Astrocyte of the hippocampus (primary cell): Measurements from ENCODE around the gene NUP88.
A peak's percentile ranks its signal among the peaks of the same experiment; 100 is the strongest.

Experiments
- DNase-seq: peaks from one replicate; pipeline ENCODE4 v3.0.0; 2011; ENCODE audit warnings: low read depth, low spot score

The NUP88 gene

GRCh38 chr17:5419959-5420653, 644 bp upstream of the NUP88 start, which contains the start of gene RPAIN:
RPAIN (plus strand) TSS chr17:5420182; CDS start chr17:5420211, 29 bp downstream.
- peak; percentile 93 for DNase-seq

- peak; percentile 68 for DNase-seq
These were observed 555 bp downstream of the NUP88 start for GRCh38 chr17:5418858-5419355.

- DNase-seq: no peak
These were observed 2.6 kb downstream of the NUP88 start for GRCh38 chr17:5416901-5417300.

- peak; percentile 85 for DNase-seq
These were observed 5.8 kb downstream of the NUP88 start for GRCh38 chr17:5413682-5414081.

- DNase-seq: no peak
These were observed 8.7 kb downstream of the NUP88 start for GRCh38 chr17:5410594-5411272.

- DNase-seq: no peak
These were observed 11.3 kb downstream of the NUP88 start for GRCh38 chr17:5408186-5408585.

GRCh38 chr17:5405400-5405799, 14.1 kb downstream of the NUP88 start:
- no peak for DNase-seq

GRCh38 chr17:5399767-5400166, 19.7 kb downstream of the NUP88 start:
- DNase-seq: no peak

GRCh38 chr17:5396612-5397011, 22.9 kb downstream of the NUP88 start:
- no peak for DNase-seq

GRCh38 chr17:5391678-5392077, 27.8 kb downstream of the NUP88 start:
- DNase-seq: no peak

- peak; percentile 8 for DNase-seq
These were observed 37.9 kb downstream of the NUP88 start for GRCh38 chr17:5381542-5381941.

GRCh38 chr17:5380491-5381135, 38.8 kb downstream of the NUP88 start:
- DNase-seq: no peak

GRCh38 chr17:5379351-5380107, 39.9 kb downstream of the NUP88 start:
- DNase-seq: no peak

- DNase-seq: no peak
These were observed 40.8 kb downstream of the NUP88 start for GRCh38 chr17:5378566-5379207.

- no peak for DNase-seq
These were observed 46.4 kb downstream of the NUP88 start for GRCh38 chr17:5373112-5373511.

- no peak for DNase-seq
These were observed 49.1 kb downstream of the NUP88 start for GRCh38 chr17:5370411-5370810.

- DNase-seq: no peak
These were observed 53.6 kb downstream of the NUP88 start for GRCh38 chr17:5365831-5366230.

- no peak for DNase-seq
These were observed 54.8 kb downstream of the NUP88 start for GRCh38 chr17:5364696-5365095.

GRCh38 chr17:5364156-5364555, 55.3 kb downstream of the NUP88 start:
- DNase-seq: no peak

- DNase-seq: no peak
These were observed 57.2 kb downstream of the NUP88 start for GRCh38 chr17:5362162-5362811.

GRCh38 chr17:5361426-5361825, 58.0 kb downstream of the NUP88 start:
- no peak for DNase-seq
